ENCODE measurements around the gene NFKBIL1.
"Not testable (repeated sequence)": the region's sequence is repeated elsewhere in the genome, so short reads cannot be mapped to it uniquely, and the experiment has no call there.

Gene NFKBIL1, protein sequence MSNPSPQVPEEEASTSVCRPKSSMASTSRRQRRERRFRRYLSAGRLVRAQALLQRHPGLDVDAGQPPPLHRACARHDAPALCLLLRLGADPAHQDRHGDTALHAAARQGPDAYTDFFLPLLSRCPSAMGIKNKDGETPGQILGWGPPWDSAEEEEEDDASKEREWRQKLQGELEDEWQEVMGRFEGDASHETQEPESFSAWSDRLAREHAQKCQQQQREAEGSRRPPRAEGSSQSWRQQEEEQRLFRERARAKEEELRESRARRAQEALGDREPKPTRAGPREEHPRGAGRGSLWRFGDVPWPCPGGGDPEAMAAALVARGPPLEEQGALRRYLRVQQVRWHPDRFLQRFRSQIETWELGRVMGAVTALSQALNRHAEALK

DNA sequence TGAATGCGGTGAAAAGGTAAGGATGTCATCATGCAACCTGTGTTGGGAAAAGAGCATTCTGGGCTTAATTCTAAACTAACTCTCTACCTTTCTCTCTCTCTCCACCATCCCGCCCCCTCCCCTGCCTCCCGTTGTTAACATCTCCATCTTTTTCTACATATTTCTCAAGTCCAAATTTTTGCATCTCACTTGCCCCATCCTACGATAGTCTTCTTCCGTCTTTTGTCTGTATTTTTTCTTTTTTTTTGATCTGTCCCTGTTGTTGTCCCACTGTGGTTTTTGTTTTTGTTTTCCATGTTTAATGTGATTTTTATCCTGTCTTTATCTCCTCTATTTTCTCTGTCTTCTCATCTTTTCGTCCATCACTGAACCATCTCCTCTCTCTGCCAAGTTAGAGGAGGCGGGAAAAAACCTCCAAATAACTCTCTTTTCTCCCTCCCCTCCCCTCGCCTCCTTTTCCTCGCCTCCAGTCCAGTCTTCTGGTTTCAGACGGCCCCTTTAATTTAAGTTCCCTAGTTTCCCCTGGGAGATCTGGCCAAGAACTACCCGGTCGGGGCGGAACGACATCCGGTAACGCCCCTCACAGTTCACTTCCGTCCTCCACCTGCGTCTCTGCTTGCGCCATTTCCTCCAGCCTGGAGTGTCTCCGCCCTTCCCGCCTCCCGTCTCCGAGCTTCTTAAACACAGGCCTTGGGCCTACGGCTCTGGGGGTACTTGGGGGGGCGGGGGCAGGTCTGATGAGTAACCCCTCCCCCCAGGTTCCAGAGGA is at the start of gene NFKBIL1:
Gene NFKBIL1 (plus strand): TSS at position 651 of the 769 bp plus-strand sequence. CDS start 87 bp downstream, at position 738.
- DNase-seq, result peak; percentile 94

DNA sequence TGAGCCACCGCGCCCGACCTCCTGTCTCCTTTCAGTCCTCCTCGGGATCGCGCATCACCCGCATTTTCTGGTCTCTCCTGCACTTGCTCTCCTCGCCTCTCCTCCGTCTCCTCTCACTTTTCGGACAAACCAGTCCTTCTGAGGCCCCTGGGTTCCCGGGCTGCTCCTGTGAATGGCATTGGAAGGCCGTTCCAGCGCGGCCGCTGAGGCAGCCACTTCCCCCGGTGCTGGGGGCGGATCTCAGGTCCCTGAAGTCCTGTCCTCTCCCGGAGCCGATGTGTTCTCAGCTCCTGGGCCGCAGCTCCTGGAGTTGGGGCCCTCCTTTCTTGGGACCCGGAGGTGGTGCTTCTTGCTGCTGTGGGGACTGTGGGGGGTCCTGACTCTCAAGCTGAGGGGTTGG is 48.7 kb upstream of the NFKBIL1 start:
- no peak for DNase-seq

DNA sequence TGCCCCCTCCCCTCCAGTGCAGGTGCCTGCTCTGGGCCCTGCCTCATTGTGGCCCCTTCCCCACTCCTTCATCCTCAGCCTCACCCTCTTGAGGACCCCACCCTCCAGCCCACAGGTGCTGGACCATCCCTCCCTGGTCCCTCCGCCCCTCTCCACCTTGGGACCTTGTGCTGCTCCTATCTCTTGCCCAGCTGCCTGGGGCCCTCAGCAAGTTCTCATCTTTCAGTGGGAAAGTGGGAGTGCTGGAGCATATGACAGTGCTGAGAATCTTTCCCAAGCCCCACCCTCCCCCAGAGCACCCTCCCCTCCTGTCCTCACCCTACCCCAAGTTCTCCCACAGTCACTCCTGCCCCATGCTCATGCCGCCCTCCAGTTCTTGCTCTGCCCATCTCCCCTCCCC is 47.8 kb upstream of the NFKBIL1 start:
- not testable (repeated sequence) for DNase-seq

DNA sequence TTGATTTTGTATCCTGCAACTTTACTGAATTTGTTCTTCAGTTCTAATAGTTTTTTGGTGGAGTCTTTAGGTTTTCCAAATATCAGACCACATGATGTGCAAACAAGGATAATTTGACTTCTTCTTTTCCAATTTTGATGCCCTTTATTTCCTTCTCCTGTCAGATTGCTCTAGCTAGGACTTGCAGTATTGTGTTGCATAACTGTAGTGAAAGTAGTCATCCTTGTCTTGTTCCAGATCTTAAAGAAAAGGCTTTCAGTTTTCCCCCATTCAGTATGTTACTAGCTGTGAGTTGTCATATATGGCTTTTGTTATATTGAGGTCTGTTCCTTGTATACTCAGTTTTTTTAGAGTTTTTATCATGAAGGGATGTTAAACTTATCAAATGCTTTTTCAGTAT is 44.8 kb upstream of the NFKBIL1 start:
- no peak for DNase-seq

DNA sequence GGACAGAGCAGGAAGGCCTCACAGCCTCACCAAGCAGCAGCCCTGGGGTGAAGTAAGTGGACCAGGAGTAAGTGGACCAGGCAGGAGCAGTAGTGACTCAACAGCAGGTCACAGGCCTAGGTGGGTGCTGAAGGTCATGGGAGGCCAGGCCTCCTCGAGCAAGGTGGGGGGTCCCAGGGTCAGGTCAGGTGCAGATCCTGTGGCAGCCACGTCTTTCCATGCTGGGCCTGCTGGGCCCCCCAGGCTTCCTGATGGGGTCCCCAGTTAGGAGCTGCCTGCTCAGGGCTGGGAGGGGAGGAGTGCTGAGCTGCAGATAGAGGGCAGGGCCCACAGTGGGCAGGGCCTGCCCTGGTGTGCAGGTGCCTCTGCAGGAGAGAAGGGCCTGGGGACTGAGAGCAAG is 38.4 kb upstream of the NFKBIL1 start:
- DNase-seq, result not testable (repeated sequence)

DNA sequence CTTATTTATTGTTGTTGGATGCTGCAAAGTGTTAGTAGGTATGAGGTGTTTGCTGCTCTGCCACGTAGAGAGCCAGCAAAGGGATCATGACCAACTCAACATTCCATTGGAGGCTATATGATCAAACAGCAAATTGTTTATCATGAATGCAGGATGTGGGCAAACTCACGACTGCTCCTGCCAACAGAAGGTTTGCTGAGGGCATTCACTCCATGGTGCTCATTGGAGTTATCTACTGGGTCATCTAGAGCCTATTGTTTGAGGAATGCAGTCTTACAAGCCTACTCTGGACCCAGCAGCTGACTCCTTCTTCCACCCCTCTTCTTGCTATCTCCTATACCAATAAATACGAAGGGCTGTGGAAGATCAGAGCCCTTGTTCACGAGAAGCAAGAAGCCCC is 37.4 kb upstream of the NFKBIL1 start:
- DNase-seq, result no peak

DNA sequence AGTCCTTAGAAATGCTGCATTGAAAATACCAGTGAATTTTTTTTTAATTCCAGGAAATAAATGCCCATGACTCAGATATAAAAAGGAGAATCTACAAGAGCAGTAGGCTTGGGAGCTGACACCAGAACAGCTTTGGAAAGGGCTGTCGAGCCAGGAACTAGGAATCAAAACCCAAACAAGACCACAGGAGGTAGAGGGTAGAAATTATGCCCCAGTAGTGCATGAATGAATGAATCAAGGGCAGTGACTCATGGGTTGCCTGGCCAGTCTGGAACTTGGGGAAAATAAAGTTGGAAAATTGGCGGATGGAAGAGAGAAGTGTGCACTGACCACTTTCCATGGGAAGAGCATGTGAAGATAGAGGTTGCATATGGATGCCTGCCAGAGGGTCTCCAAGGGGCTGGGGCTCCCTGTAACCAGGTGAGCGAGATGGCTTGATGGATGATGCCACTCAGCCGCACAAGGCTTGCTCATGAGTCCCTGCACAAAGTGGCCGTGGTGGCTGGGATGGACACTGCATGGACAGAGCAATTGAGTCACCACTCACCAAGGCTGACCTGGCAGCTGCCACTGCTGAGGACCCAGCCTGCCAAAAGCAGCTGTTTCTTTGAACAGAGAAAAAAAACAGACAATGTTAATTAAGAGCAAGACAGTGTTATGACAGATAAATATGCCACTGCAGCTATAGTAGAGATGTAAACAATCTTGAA is 33.8 kb upstream of the NFKBIL1 start:
- DNase-seq, result no peak

DNA sequence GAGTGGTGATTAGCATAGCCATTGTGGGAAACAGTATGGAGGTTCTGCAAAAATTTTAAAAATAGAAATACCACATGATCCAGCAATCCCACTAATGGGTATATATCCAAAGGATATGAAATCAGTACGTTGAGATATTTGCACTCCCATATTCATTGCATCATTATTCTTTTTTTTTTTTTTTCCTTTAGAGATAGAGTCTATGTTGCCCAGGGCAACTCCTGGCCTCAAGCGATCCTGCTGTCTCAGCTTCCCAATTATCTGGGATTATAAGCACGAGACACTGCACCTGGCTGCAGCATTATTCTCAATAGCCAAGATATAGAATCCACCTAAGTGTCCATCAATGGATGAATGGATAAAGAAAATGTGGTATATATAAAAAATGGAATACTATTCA is 25.6 kb upstream of the NFKBIL1 start:
- DNase-seq, result no peak

DNA sequence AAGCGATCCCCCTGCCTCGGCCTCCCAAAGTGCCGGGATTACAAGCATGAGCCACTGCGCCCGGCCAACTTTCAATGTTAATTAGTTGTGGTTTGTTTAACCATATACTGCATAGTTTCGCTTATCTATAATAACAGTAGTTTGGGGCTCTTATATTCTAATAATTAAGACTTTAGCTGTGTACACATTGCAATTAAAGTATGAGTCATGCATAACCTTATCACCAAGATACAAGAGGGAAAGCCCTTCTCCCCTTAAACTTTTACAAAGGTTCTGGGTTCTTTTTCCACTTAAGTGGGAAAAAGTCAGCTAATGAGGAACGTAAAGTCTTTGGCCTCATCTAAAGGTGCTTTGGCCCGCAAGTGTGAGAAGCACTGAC is 21.9 kb upstream of the NFKBIL1 start:
- DNase-seq, result no peak

DNA sequence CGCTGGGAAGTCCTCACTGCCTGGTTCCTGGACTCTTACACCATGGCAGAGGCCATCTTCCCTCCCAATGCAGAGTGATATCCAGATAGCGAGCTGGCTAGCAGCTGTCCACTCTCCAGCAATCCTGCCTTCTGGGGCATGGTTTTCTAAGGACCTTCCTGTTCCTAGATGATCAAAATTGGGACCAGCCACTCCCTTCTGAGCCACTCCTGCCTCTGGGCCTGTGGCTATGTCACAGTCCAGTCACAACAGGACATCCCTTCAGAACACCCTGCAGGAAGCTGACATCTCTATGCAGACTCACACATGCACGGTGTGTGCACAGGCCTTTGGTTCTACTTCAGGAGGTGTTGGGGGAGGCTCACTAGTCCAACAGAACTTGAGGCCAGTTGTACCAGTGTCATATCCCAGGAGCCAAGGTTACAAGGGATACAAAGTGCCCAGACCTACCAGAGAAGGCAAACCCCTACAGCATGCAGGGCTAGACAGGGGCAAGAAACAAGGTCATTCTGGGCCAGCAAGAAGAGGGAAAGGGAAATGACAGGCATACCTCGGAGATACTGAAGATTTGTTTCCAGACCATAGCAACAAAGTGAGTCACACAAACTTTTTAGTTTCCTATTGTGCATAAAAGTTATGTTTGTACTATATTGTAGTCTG is 21.3 kb upstream of the NFKBIL1 start:
- DNase-seq, result peak; percentile 23

DNA sequence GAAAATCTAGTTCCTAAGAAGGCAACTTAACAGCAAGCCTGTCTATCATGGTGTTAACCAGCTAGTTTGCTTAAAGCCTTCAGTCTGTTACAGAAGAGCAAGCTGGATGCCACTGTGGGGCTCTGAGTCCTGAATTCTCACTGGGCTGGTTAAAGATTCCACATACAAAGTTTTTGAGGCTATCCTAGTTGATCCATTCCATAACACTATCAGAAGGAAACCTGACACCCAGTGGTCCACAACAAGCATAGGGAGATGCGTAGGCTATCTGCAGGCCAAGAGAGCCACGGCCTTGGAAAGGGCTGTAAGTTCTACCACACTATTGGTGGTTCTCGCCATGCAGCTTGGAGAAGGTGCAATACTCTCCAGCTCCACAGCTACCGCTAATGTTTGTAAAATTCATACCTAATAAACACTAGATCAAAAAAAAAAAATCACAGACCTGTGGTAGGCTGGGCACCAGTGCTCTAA is 19.1 kb upstream of the NFKBIL1 start:
- no peak for DNase-seq

DNA sequence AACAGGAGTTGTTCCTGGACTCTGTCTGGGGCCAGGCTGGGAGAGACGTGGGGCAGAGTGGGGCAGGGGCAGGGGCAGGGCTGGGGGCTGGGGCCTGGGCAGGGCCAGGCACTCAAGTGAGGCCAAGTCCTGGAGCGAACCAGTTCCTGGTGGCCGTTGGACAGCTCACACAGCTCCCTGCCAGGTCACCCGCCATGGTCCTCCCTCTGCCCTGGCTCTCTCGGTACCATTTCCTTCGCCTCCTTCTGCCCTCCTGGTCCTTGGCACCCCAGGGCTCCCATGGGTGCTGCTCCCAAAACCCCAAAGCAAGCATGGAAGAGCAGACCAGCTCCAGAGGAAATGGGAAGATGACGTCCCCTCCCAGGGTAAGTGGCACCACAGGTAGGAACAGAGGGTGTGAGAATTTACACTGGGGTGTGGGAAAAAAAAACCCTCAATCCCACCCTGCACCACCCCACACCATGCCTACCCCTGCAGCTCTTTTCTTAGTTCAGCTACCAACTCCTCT is 18.5 kb upstream of the NFKBIL1 start, which contains the start of gene MCCD1:
Gene MCCD1 (plus strand): TSS at position 142 of the 508 bp plus-strand sequence. CDS start 53 bp downstream, at position 195.
- no peak for DNase-seq

DNA sequence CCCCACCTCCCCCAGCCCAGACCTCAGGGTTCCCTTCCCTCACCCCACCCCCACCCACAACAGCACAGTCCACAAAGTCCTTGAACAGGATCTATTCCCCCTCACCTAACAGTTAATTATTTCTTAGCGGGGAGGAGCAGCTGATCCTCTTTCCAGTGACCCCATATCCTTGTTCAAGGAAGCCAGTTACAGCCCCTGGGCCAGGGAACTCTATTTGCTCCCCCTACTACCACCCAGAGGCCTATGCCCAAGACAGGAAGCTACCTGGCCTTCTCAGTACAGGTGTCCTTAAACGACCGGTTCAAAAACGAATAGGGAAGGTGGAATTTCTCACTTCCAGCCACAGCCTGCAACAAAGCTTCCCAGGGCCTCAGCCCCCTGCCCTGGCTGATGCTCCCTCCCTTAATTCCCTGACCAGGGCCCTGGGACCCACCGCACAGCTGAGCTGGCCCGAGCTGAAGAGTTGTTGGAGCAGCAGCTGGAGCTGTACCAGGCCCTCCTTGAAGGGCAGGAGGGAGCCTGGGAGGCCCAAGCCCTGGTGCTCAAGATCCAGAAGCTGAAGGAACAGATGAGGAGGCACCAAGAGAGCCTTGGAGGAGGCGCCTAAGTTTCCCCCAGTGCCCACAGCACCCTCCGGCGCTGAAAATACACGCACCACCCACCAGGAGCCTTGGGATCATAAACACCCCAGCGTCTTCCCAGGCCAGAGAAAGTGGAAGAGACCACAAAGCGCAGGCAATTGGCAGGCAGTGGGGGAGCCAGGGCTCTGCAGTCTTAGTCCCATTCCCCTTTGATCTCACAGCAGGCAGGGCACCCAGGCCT is 17.9 kb upstream of the NFKBIL1 start:
- DNase-seq, result no peak

DNA sequence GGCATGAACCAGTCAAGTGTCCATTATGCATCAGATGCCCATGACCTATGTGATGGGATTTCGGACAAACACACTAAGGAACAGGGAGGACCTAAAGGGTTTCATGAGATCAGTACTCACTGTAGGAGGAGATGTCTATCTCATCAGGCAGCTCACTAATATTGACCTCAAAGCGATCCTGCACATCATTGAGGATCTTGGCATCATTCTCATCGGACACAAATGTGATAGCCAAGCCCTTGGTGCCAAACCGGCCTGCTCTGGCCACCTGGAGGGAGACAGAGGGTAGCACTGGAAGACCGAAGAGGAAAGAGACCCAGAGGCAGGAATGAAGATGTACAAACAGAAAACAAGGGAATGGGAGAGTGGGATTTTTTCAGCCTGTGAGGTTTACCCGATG is 16.7 kb upstream of the NFKBIL1 start:
- DNase-seq, result no peak

DNA sequence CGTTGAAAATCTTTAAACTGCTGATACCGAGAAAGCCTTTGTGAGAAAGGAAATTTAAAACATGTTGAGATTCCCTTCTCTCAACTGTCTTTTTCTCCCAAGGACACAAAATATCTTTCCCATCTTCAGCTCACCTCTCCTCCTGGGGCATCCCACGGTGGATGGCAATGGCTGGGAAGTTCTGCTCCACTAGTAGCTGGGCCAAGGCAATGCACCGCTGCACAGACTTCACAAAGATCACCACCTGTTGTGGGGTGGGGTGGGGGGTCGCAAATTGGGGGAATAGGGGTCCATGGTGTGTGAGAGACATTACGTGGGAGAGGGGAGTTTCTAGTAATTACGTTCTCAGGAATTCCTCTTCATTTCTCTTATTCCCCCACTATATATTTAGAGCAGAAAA is 16.2 kb upstream of the NFKBIL1 start:
- no peak for DNase-seq

DNA sequence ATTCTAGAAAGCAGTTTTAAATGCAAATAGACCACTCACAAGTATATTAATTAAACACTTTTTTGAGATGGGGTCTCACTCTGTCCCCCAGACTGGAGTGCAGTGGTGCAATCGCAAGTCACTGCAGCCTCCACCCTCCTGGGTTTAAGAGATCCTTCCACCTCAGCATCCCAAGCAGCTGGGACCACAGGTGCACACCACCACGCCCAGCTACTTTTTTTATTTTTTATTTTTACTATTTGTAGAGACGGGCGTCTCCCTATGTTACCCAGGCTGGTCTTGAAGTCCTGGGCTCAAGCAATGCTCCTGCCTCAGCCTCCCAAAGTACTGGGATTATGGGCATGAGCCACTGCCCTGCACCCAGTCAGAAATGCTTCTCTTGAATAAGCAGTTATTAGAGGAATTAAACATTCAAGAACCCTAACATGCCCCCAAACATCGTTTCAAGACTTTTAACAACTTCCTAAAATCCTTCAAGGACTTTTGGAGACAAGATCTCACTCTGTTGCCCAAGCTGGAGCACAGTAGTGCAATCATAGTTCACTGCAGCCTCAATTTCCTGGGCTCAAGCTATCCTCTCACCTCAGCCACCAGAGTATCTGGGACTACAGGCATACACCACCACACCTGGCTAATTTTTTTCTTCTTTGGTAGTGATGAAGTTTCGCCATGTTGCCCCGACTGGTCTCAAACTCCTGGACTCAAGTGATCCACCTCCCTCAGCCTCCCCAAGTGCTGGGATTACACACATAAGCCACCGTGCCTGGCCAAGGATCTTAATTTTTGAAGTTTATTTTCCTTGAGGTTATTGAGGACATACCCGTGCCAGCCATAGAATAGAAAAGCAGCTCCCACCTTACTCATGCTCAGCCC is 15.4 kb upstream of the NFKBIL1 start:
- no peak for DNase-seq

DNA sequence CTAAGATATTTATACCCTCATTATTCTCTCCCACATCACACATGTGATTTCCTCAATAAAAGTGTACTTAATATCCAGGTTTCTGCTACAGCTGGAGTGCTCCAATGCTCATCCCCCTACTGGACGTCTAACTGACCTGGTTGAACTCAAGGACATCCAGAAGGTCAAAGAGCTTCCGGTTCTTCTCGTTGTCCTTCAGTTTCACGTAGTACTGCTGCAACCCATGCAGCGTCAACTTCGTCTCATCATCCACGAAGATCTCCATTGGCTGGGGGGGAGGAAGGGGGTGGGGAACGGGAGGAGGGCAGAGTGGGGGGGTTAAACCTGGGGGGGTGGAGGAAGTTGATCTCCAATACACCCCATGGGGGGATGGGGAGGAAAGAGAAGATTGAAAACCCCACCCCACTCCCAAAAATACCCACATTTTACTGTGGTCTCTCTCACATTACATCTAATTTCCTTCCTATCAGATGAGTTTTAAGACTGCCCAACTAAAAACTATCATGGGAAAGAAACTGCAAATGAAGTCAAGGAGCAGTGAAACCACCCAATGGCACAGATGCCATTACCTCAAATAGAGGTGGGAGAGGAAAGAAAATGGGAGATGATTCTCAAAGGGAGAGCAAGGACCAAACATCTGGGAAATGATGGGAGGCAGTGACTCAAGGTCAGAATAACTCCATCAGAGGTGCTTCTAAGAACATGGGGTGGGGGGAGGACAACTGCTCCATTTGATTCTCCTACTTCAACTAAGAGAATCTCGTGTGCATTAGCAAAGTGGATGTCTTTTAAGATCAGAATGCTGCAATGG is 14.6 kb upstream of the NFKBIL1 start:
- DNase-seq, result no peak

DNA sequence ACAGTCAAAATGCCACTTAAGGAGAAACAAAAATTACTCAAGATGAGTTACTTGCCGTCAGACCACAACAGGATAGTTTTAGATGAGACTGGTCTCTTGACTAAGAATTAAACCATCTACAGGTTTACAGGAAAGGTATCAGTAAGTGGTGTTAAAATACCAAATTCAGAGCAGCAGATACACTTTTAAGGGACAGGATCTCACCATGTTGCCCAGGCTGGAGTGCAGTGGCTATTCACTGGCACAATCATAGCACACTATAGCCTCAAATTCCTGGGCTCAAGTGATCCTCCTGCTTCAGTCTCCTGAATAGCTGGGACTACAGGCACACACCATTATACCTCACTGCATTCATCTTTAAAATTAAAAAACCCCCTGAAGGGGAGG is 14.0 kb upstream of the NFKBIL1 start:
- DNase-seq, result no peak

DNA sequence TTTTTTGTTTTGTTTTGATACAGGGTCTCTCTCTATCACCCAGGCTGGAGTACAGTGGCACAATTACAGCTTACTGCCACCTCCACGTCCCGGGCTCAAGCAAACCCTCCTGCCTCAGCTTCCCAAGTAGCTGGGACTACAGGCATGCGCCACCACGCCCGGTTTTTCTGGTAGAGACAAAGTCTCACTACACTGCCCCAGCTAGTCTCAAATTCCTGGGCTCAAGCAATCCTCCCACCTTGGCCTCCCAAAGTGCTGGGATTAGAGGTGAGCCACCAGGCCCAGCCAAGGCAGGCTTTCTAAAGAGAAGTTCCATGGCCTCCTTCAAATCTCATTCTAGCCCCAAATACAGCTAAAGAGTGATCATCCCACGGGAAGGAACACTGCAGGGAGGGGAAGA is 13.4 kb upstream of the NFKBIL1 start:
- no peak for DNase-seq

DNA sequence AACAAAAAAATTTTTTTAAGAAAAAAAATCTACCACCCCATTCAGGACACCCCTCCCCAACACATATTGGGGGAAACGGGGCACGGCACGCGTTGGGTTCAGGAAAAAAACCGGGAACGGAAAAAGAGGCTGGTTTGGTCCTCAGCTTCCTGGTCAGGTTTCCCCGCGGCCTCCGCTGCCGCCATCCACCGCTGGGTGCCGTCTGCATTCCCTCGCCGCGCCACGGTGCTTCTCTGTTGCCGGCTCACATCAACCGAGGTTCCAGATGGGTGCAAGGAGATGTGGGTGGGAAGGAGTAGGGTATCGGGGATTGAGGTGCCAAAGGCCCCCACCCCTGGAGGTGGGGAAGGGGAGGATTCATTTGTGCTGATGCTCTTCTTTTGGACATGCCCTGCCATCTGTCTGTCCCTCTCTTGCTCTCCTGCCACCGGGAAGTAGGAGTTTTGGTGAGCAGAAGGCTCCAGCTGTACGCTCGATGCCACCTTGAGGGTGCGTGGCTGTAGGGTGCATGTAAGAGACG is 12.8 kb upstream of the NFKBIL1 start:
- DNase-seq, result no peak
